Measurements from ENCODE around the gene MAGEA4. TPM values are rescaled to one million over a fixed set of nuclear protein-coding genes. Genes with fewer than 3 reads are reported as not detected.
"Not testable (repeated sequence)": the region's sequence is repeated elsewhere in the genome, so short reads cannot be mapped to it uniquely, and the experiment has no call there.

Gene MAGEA4
- total RNA-seq, 3 donors from 2014 or later, result not detected

DNA sequence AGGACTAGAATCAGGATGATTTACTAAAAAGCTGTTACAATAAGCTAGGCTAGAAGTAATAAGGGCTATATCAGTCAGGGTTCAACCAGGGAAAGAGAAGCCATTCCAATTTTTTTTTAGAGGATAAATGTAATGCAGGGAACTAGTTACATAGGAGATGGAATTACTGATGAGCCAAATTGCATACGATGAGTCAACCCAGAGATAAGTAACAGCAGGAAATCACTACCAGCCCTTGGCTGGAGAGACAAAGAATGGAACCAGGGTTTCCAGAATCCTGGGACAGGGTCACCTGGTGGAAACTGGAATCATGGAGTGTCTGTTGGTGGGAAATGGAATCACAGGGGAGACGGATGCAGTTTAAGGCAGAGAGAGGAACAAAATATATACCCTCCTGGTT, 13.1 kb upstream of the MAGEA4 start:
- TF ChIP-seq POLR2A (IDR thresholded peaks at IDR 0.05), result no peak
- peaks cover 0 to 10% of the 10 kb centered on the region in 2 donors for H3K27me3 ChIP-seq
- intact Hi-C loops (cut with DNase I; ENCODE audit: low total_unique reads), result no loop called here

DNA sequence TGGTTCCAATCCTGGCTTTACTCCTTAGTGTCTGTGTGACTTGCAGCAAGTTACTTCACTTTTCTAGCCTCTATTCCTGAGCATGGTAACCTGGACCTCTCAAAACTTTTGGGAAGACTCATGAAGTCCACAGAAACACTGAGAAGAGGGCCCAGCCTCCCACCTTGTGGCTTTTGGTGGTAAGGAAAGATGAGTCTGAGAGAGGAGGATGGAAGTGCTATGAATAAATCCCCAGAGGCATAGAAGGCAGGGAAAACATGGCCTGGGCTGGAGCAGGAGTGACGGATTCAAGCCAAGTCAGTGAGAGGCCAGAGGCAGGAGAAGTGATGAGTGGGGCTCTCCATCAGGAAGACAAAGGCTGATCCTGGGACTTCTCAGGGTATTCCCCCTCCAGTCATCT, 10.9 kb upstream of the MAGEA4 start:
- intact Hi-C loops (cut with DNase I; ENCODE audit: low total_unique reads), result no loop called here

More for the DNA sequence above, 13.1 kb upstream of the MAGEA4 start:
- Histone ChIP-seq H3K9me3 (no peaks in the 10 kb centered on the region), H3K4me1 (no peaks in the 10 kb centered on the region), H3K27ac (no peak overlapping the region), H3K4me3 (no peak overlapping the region), H3K36me3 (no peaks in the 10 kb centered on the region)
- DNase-seq (ENCODE audit: low spot score in 2 of 2), result no peak

DNA sequence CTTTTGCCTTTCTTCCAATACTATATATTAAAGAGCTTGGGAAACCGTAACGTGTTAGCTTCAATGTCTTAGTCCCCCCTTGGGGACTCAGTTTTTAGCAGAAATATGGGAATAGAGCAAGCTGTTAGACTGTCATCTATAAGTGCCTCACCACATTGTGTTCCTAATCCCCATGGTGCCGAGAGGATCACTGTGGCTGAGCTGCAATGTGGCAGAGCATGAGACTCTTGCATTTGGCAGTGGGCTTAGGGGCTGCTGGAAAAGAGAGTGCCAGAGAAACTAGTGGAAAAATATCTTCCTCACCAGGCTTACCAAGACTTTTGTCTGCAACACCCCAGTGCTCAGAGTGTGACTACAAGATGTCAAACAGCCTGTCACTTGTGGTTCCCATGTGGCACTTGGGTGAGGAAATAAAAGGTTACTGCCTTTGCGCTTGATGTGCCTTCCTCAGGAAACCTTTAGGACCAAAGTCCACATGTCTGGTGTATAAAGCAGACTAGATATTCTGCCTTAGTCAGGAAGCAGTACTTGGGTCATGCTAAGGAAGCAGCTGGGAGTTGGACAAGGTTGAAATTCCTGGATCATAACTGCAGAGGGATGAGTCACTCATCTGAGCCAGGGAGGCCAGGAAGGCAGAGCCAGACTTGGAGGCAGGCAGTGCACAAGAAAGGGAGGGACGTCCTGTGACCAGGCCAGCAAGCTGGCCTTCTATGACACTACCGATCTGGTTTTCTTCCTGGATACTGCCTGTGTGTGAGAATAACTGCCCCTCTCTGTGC, 9.7 kb upstream of the MAGEA4 start:
- TF ChIP-seq, protein P1, sequence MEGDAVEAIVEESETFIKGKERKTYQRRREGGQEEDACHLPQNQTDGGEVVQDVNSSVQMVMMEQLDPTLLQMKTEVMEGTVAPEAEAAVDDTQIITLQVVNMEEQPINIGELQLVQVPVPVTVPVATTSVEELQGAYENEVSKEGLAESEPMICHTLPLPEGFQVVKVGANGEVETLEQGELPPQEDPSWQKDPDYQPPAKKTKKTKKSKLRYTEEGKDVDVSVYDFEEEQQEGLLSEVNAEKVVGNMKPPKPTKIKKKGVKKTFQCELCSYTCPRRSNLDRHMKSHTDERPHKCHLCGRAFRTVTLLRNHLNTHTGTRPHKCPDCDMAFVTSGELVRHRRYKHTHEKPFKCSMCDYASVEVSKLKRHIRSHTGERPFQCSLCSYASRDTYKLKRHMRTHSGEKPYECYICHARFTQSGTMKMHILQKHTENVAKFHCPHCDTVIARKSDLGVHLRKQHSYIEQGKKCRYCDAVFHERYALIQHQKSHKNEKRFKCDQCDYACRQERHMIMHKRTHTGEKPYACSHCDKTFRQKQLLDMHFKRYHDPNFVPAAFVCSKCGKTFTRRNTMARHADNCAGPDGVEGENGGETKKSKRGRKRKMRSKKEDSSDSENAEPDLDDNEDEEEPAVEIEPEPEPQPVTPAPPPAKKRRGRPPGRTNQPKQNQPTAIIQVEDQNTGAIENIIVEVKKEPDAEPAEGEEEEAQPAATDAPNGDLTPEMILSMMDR (IDR thresholded peaks at IDR 0.05), result no peak
- TF ChIP-seq POLR2A (IDR thresholded peaks at IDR 0.05) (no peak), POLR2AphosphoS5 (IDR thresholded peaks at IDR 0.05) (peak in 1 of 3 donors; percentile 16)
- no peak overlapping the region for H3K4me3 ChIP-seq
- H3K27ac ChIP-seq, result peak overlapping the region in 1 of 2 donors; percentile 25
- H3K27me3 ChIP-seq, result peaks cover 0 to 9% of the 10 kb centered on the region in 2 donors
- no peaks in the 10 kb centered on the region for H3K4me1 ChIP-seq
- H3K36me3 ChIP-seq, result no peaks in the 10 kb centered on the region
- intact Hi-C loops (cut with DNase I; ENCODE audit: low total_unique reads), result no loop called here
- H3K9me3 ChIP-seq, result no peaks in the 10 kb centered on the region
- peak in 1 of 2 donors; percentile 28 for DNase-seq (ENCODE audit: low spot score in 2 of 2)

More for the DNA sequence above, 10.9 kb upstream of the MAGEA4 start:
- Histone ChIP-seq H3K9me3 (no peaks in the 10 kb centered on the region), H3K4me3 (no peak overlapping the region), H3K27me3 (peaks cover 0 to 10% of the 10 kb centered on the region in 2 donors), H3K36me3 (no peaks in the 10 kb centered on the region), H3K27ac (no peak overlapping the region), H3K4me1 (no peaks in the 10 kb centered on the region)
- TF ChIP-seq POLR2AphosphoS5 (IDR thresholded peaks at IDR 0.05) (no peak), POLR2A (IDR thresholded peaks at IDR 0.05) (no peak)
- TF ChIP-seq, protein P1 (IDR thresholded peaks at IDR 0.05), result no peak
- DNase-seq (ENCODE audit: low spot score in 2 of 2), result no peak

- no peaks in the 10 kb centered on the region for H3K9me3 ChIP-seq
- intact Hi-C loops (cut with DNase I; ENCODE audit: low total_unique reads), result no loop called here
- no peak for DNase-seq (ENCODE audit: low spot score in 2 of 2)
Observed at GRCh38 chrX:151904989-151905388, 7.7 kb upstream of the MAGEA4 start.

DNA sequence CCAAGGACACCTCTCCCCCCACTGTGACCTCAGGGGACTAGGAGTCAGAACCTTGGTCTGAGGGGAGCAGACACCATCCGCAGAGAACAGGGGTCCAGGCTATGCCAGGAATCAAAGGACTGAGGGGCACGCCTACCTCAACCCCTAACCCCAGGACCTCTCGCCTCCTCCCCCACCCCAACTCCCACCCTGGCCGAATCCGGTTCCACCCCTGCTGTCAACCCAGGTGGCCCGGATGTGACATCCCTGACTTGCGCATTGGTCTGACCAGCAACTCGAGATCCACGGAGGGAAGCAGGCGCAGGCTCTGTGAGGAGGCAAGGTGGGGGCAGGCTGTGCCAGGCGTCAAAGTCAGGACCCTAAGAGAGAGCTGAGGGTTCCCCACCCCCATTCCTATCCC, 468 bp upstream of the MAGEA4 start:
- H3K36me3 ChIP-seq, result no peaks in the 10 kb centered on the region
- DNase-seq (ENCODE audit: low spot score in 2 of 2), result no peak
- H3K27ac ChIP-seq, result no peak overlapping the region
- H3K4me3 ChIP-seq, result no peak overlapping the region
- intact Hi-C loops (cut with DNase I; ENCODE audit: low total_unique reads), result no loop called here
- H3K4me1 ChIP-seq, result no peaks in the 10 kb centered on the region
- no peaks in the 10 kb centered on the region for H3K27me3 ChIP-seq
- TF ChIP-seq POLR2AphosphoS5 (IDR thresholded peaks at IDR 0.05) (no peak), POLR2A (IDR thresholded peaks at IDR 0.05) (no peak)
- TF ChIP-seq, protein P1 (IDR thresholded peaks at IDR 0.05), result no peak
- H3K9me3 ChIP-seq, result no peaks in the 10 kb centered on the region

More at GRCh38 chrX:151904989-151905388, 7.7 kb upstream of the MAGEA4 start:
- H3K4me1 ChIP-seq, result no peaks in the 10 kb centered on the region
- TF ChIP-seq, protein P1 (IDR thresholded peaks at IDR 0.05), result no peak
- TF ChIP-seq POLR2AphosphoS5 (IDR thresholded peaks at IDR 0.05) (no peak), POLR2A (IDR thresholded peaks at IDR 0.05) (no peak)
- no peak overlapping the region for H3K4me3 ChIP-seq
- no peak overlapping the region for H3K27ac ChIP-seq
- H3K36me3 ChIP-seq, result no peaks in the 10 kb centered on the region
- H3K27me3 ChIP-seq, result peaks cover 0 to 9% of the 10 kb centered on the region in 2 donors

- H3K4me3 ChIP-seq; H3K27ac ChIP-seq; DNase-seq (ENCODE audit: low spot score in 2 of 2); H3K4me1 ChIP-seq; H3K36me3 ChIP-seq; H3K9me3 ChIP-seq; intact Hi-C loops (cut with DNase I; ENCODE audit: low total_unique reads): not testable (repeated sequence)
- H3K27me3 ChIP-seq, result peaks cover 0 to 27% of the 10 kb centered on the region in 2 donors
Observed at GRCh38 chrX:151918736-151919135, 6.0 kb downstream of the MAGEA4 start.
